C1 segment of cervical spinal cord (tissue), 14 donors: ENCODE measurements around the gene LDOC1.
"Not testable (repeated sequence)": the region's sequence is repeated elsewhere in the genome, so short reads cannot be mapped to it uniquely, and the experiment has no call there.

Experiments used
- DNase-seq, 14 donors: peaks; one replicate each; lab custom pipeline; 2025; lab: John Stamatoyannopoulos, UW

The LDOC1 gene

GRCh38 chrX:141176586-141177451 is at the start of gene LDOC1:
LDOC1 (minus strand) TSS chrX:141177129; CDS start chrX:141177021, 108 bp downstream.
- peak in 13 of 14 donors; percentile 29 to 78 (median 59) for DNase-seq

GRCh38 chrX:141221611-141222010 is 44.7 kb upstream of the LDOC1 start:
- no peak for DNase-seq

- no peak for DNase-seq
Observed at GRCh38 chrX:141220342-141221008, 43.5 kb upstream of the LDOC1 start.

GRCh38 chrX:141214196-141214595 is 37.3 kb upstream of the LDOC1 start:
- DNase-seq, result no peak

GRCh38 chrX:141201962-141202361 is 25.0 kb upstream of the LDOC1 start:
- DNase-seq, result no peak

GRCh38 chrX:141188573-141188972 is 11.6 kb upstream of the LDOC1 start:
- not testable (repeated sequence) for DNase-seq

GRCh38 chrX:141185366-141185765 is 8.4 kb upstream of the LDOC1 start:
- no peak for DNase-seq

- DNase-seq, result no peak
Observed at GRCh38 chrX:141183000-141183399, 6.1 kb upstream of the LDOC1 start.

GRCh38 chrX:141180851-141181250 is 3.9 kb upstream of the LDOC1 start:
- DNase-seq, result no peak

GRCh38 chrX:141175786-141176185 is 1.1 kb downstream of the LDOC1 start:
- DNase-seq, result no peak

GRCh38 chrX:141164406-141164805 is 12.5 kb downstream of the LDOC1 start:
- no peak for DNase-seq

- DNase-seq, result no peak
Observed at GRCh38 chrX:141158084-141158483, 18.8 kb downstream of the LDOC1 start.

- DNase-seq, result not testable (repeated sequence)
Observed at GRCh38 chrX:141155231-141155630, 21.7 kb downstream of the LDOC1 start.

GRCh38 chrX:141142946-141143345 is 34.0 kb downstream of the LDOC1 start:
- DNase-seq, result no peak

- DNase-seq, result no peak
Observed at GRCh38 chrX:141133272-141133671, 43.7 kb downstream of the LDOC1 start.

- DNase-seq, result no peak
Observed at GRCh38 chrX:141127146-141127545, 49.8 kb downstream of the LDOC1 start.
